ENCODE results near the gene PTPRK. TPM values are rescaled to one million over a fixed set of nuclear protein-coding genes. Genes with fewer than 3 reads are reported as not detected.

PTPRK gene
- total RNA-seq, 2 donors from 2014 or later: 60.6 to 121 TPM

GRCh38 chr6:127951172-127951917 is 569.1 kb downstream of the PTPRK start:
- 63 to 72% methylated on average over 2 of the region's 2 CpGs for WGBS, 2 donors
- Histone ChIP-seq H3K4me1 (no peaks in the 10 kb centered on the region), H3K4me3 (no peak overlapping the region), H3K27ac (no peak overlapping the region), H3K27me3 (no peaks in the 10 kb centered on the region), H3K36me3 (replicated peaks in 1 of 2; ENCODE audit: insufficient read depth in 1 of 2, low read depth in 2 of 2) (no peaks in the 10 kb centered on the region), H3K9me3 (no peaks in the 10 kb centered on the region)
- intact Hi-C loops (cut with DNase I): no loop called here
- TF ChIP-seq POLR2A (IDR thresholded peaks at IDR 0.05) (no peak), CTCF (IDR thresholded peaks at IDR 0.05) (no peak)
- DNase-seq (no peak), ATAC-seq (no peak)

DNA sequence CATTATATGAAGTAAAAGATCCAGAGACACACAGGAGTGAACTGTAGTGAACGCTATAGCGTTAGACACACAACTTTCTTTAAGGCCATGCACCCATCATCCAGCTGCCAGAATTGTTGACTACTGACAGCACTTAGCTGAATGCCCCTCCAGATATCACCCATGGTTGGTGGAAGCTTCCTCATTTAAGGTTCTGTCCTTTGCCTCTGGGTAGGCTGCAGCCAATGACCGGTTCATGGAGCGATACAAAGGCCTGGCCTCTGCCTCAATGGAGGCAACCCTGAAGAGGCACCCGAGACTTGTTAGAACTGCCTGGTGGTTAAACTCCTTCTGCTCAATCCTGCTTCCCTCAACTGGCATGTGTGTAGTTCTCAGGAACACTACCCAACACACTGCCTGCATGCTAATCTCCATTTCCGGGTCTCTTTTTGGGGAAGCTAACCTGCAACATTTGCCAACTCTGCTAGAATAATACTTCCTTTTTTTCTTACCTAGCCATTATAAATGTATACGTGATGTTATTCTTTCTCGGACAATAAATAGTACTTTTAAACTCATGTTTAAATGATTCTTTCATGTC is 569.7 kb downstream of the PTPRK start:
- intact Hi-C loops (cut with DNase I): no loop called here
- 73 to 84% methylated on average over 8 of the region's 8 CpGs for WGBS, 2 donors
- no peaks in the 10 kb centered on the region for H3K27me3 ChIP-seq
- no peaks in the 10 kb centered on the region for H3K9me3 ChIP-seq
- H3K27ac ChIP-seq: no peak overlapping the region
- no peaks in the 10 kb centered on the region for H3K36me3 ChIP-seq (replicated peaks in 1 of 2; ENCODE audit: insufficient read depth in 1 of 2, low read depth in 2 of 2)
- no peak for ATAC-seq
- no peak overlapping the region for H3K4me3 ChIP-seq
- no peak for DNase-seq
- no peak for TF ChIP-seq CTCF (IDR thresholded peaks at IDR 0.05)
- no peak for TF ChIP-seq POLR2A (IDR thresholded peaks at IDR 0.05)
- H3K4me1 ChIP-seq: no peaks in the 10 kb centered on the region

DNA sequence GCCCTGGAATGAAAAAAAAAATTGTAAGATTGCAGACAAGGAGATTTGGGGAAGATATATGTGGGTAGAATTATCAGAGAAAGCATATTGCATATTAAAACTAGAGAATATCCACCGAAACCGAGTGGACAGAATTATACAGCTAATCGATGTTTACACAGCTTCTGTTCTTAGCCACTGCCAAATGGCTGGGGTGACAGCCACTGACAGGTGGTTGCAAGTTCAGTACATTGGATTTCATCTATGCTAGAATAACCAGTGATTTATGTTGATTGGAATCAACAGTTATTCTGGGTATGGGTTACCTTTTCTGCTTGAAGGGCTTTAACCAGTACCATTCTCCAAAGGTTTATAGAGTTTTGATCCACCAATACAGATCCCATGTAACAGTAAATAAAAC is 571.1 kb downstream of the PTPRK start:
- no peaks in the 10 kb centered on the region for H3K27me3 ChIP-seq
- 67 to 74% methylated on average over 3 of the region's 3 CpGs for WGBS, 2 donors

DNA sequence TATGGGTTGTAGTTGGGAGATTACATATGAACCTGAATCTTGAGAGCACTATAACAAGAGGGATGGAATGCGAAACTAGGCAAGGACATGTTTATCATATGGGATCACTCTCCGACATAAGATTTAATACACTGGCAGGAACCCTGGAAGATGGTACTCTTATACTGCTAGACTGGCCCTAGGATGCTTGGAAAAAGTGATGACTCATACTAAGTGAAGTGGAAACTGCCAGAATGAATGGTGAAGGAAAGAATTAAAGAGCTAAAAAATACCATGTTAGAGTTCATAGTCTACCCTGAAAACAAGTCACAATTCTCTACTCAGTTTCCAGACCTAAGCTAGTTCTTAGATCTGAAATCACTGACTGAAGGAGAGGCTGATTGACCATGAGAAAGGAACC is 574.0 kb downstream of the PTPRK start:
- no peaks in the 10 kb centered on the region for H3K4me1 ChIP-seq
- H3K27me3 ChIP-seq: no peaks in the 10 kb centered on the region
- H3K9me3 ChIP-seq: no peaks in the 10 kb centered on the region
- no peaks in the 10 kb centered on the region for H3K36me3 ChIP-seq (replicated peaks in 1 of 2; ENCODE audit: insufficient read depth in 1 of 2, low read depth in 2 of 2)
- H3K4me3 ChIP-seq: no peak overlapping the region
- intact Hi-C loops (cut with DNase I): no loop called here
- no peak overlapping the region for H3K27ac ChIP-seq
- WGBS, 2 donors: 82 to 89% methylated on average over 2 of the region's 2 CpGs
- TF ChIP-seq CTCF (IDR thresholded peaks at IDR 0.05) (no peak), POLR2A (IDR thresholded peaks at IDR 0.05) (no peak)
- no peak for ATAC-seq
- no peak for DNase-seq

More for the DNA sequence above, 571.1 kb downstream of the PTPRK start:
- ATAC-seq (no peak), DNase-seq (no peak)
- Histone ChIP-seq H3K9me3 (no peaks in the 10 kb centered on the region), H3K4me3 (no peak overlapping the region), H3K4me1 (no peaks in the 10 kb centered on the region), H3K36me3 (replicated peaks in 1 of 2; ENCODE audit: insufficient read depth in 1 of 2, low read depth in 2 of 2) (no peaks in the 10 kb centered on the region), H3K27ac (no peak overlapping the region)
- intact Hi-C loops (cut with DNase I): no loop called here
- TF ChIP-seq CTCF (IDR thresholded peaks at IDR 0.05): no peak
- TF ChIP-seq POLR2A (IDR thresholded peaks at IDR 0.05): no peak
